ENCODE data around the gene ACACA. TPM values are rescaled to one million over a fixed set of nuclear protein-coding genes. Genes with fewer than 3 reads are reported as not detected.

ACACA gene
- total and polyA plus RNA-seq, 2 donors (not counting 1 experiment from before 2014, with no cell fraction given) = 4.8 to 26.2 TPM

DNA sequence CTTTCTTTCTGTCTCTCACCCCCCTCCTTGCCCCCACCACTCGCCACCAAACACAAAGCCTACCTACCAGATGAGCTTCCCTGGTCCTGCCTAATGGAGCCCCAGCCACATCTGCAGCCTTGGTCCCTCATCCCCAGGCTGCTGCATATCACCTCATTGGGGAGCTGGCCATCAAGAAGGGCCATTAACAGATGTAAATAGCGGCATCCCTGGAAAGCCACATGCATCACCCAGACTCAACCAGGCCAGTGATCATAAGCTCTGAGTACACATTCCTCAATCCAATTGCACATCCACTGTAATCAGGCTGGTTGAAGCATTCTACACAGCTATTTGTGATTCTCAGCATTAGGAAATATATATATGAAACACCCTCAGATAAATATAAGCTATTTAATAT, 242.6 kb downstream of the ACACA start:
- Mint-ChIP-seq H3K4me3 (no peak overlapping the region), H3K27me3 (no peaks in the 10 kb centered on the region), H3K9me3 (ENCODE audit: insufficient read depth) (no peaks in the 10 kb centered on the region), H3K4me1 (no peaks in the 10 kb centered on the region), H3K27ac (no peak overlapping the region)
- H3K4me2 ChIP-seq (replicated peaks; ENCODE audit: low read depth, low read length, poor library complexity, severe bottlenecking) = no peak overlapping the region
- H3K79me2 ChIP-seq (ENCODE audit: control insufficient read depth, insufficient read depth, low read length) = no peaks in the 10 kb centered on the region
- no peak for DNase-seq
- WGBS (ENCODE audit: insufficient coverage) = 100% methylated on average over 2 of the region's 2 CpGs
- ChIA-PET POLR2A (interaction anchor here (0.6 kb wide), 1 partner anchor 13 kb away, joined by 6 read pairs; no protein-coding TSS in a partner anchor), CTCF (no interaction called here)
- no peak overlapping the region for H3K4me3 ChIP-seq (ENCODE audit: control extremely low read depth in 1 of 5, extremely low read depth in 1 of 5, insufficient read depth in 1 of 5, low read depth in 2 of 5, low read length in 4 of 5)
- ATAC-seq (ENCODE audit: low read depth) = no peak
- no peaks in the 10 kb centered on the region for H3K27me3 ChIP-seq (replicated peaks in 1 of 4; ENCODE audit: control extremely low read depth in 1 of 4, control insufficient read depth in 3 of 4, insufficient read depth in 4 of 4, low read length in 3 of 4)
- intact Hi-C loops (cut with micrococcal nuclease) = no loop called here
- H3K4me1 ChIP-seq (ENCODE audit: control insufficient read depth in 2 of 2, insufficient read depth in 2 of 2, low read length in 2 of 2) = no peaks in the 10 kb centered on the region
- no peak overlapping the region for H3K9ac ChIP-seq (ENCODE audit: low read length)
- H3K36me3 ChIP-seq (replicated peaks in 1 of 2; ENCODE audit: control extremely low read depth in 1 of 2, control insufficient read depth in 1 of 2, extremely low read depth in 1 of 2, insufficient read depth in 2 of 2, low read length in 1 of 2) = peaks cover 5 to 6% of the 10 kb centered on the region in 2 experiments
- no peak overlapping the region for H3K27ac ChIP-seq (ENCODE audit: low read length in 2 of 2)
- TF ChIP-seq CTCF (IDR thresholded peaks at IDR 0.05) = no peak
- no peak for TF ChIP-seq EZH2 (IDR thresholded peaks at IDR 0.05; ENCODE audit: borderline replicate concordance, insufficient read depth, low read depth, low read length, poor library complexity, severe bottlenecking)
- H3K9me3 ChIP-seq (ENCODE audit: control extremely low read depth in 1 of 3, control insufficient read depth in 2 of 3, insufficient read depth in 1 of 3, low read length in 2 of 3) = no peaks in the 10 kb centered on the region
- H2AFZ ChIP-seq (ENCODE audit: insufficient read depth, low read depth, low read length, poor library complexity, severe bottlenecking) = no peak overlapping the region
- H4K20me1 ChIP-seq (ENCODE audit: control insufficient read depth, insufficient read depth, low read length, poor library complexity, severe bottlenecking) = no peaks in the 10 kb centered on the region

DNA sequence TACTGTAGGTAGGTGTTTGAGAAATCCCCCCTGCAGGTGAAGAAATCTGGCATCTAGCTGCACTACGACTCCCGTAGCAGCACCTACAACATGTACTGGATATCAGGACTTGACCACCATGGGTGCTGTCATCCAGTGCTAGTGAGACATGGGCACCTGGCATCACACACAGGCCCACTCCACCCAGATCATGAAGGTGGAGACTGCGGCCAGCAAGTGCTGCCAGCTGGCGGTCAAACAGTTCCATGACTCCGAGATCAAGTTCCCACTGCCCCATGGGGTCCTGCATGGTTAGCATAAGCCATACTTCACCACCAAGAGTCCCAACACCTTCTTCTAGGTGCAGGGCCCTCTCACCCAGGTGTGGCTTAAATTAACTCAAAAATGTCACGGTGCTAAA, 243.8 kb downstream of the ACACA start:
- WGBS (ENCODE audit: insufficient coverage) = 98% methylated on average over 5 of the region's 6 CpGs
- Histone ChIP-seq H3K4me3 (ENCODE audit: control extremely low read depth in 1 of 5, extremely low read depth in 1 of 5, insufficient read depth in 1 of 5, low read depth in 2 of 5, low read length in 4 of 5) (no peak overlapping the region), H3K9me3 (ENCODE audit: control extremely low read depth in 1 of 3, control insufficient read depth in 2 of 3, insufficient read depth in 1 of 3, low read length in 2 of 3) (no peaks in the 10 kb centered on the region), H3K36me3 (replicated peaks in 1 of 2; ENCODE audit: control extremely low read depth in 1 of 2, control insufficient read depth in 1 of 2, extremely low read depth in 1 of 2, insufficient read depth in 2 of 2, low read length in 1 of 2) (peaks cover 5 to 6% of the 10 kb centered on the region in 2 experiments), H3K27ac (ENCODE audit: low read length in 2 of 2) (no peak overlapping the region), H3K79me2 (ENCODE audit: control insufficient read depth, insufficient read depth, low read length) (no peaks in the 10 kb centered on the region), H3K4me2 (replicated peaks; ENCODE audit: low read depth, low read length, poor library complexity, severe bottlenecking) (no peak overlapping the region), H4K20me1 (ENCODE audit: control insufficient read depth, insufficient read depth, low read length, poor library complexity, severe bottlenecking) (no peaks in the 10 kb centered on the region), H3K27me3 (replicated peaks in 1 of 4; ENCODE audit: control extremely low read depth in 1 of 4, control insufficient read depth in 3 of 4, insufficient read depth in 4 of 4, low read length in 3 of 4) (no peaks in the 10 kb centered on the region), H3K4me1 (ENCODE audit: control insufficient read depth in 2 of 2, insufficient read depth in 2 of 2, low read length in 2 of 2) (no peaks in the 10 kb centered on the region), H2AFZ (ENCODE audit: insufficient read depth, low read depth, low read length, poor library complexity, severe bottlenecking) (no peak overlapping the region), H3K9ac (ENCODE audit: low read length) (no peak overlapping the region)
- H3K4me3 Mint-ChIP-seq = no peak overlapping the region
- CTCF ChIA-PET = no interaction called here
- H3K4me1 Mint-ChIP-seq = no peaks in the 10 kb centered on the region
- POLR2A ChIA-PET = no interaction called here
- H3K27me3 Mint-ChIP-seq = no peaks in the 10 kb centered on the region
- intact Hi-C loops (cut with micrococcal nuclease) = no loop called here
- no peak overlapping the region for H3K27ac Mint-ChIP-seq
- ATAC-seq (ENCODE audit: low read depth) = no peak
- TF ChIP-seq CTCF (IDR thresholded peaks at IDR 0.05) = no peak
- TF ChIP-seq EZH2 (IDR thresholded peaks at IDR 0.05; ENCODE audit: borderline replicate concordance, insufficient read depth, low read depth, low read length, poor library complexity, severe bottlenecking) = no peak
- no peak for DNase-seq
- H3K9me3 Mint-ChIP-seq (ENCODE audit: insufficient read depth) = no peaks in the 10 kb centered on the region

Data from B cell (primary cell).